NCI-H748 treated with DMSO at 0.1 percent for 48 hours (cell line): ENCODE measurements around the gene GDF10.

Experiments used
- DNase-seq: peaks from one replicate; lab custom pipeline; 2025; lab: John Stamatoyannopoulos, UW

GDF10 gene

GRCh38 chr10:47294057-47294456 is 5.9 kb upstream of the GDF10 start:
- no peak for DNase-seq

- no peak for DNase-seq
Observed at GRCh38 chr10:47294501-47294900, 5.5 kb upstream of the GDF10 start.

- no peak for DNase-seq
Observed at GRCh38 chr10:47295411-47295810, 4.6 kb upstream of the GDF10 start.

- no peak for DNase-seq
Observed at GRCh38 chr10:47296156-47296894, 3.7 kb upstream of the GDF10 start.

GRCh38 chr10:47296941-47297340 is 3.1 kb upstream of the GDF10 start:
- no peak for DNase-seq

- no peak for DNase-seq
Observed at GRCh38 chr10:47297866-47298540, 2.0 kb upstream of the GDF10 start.

GRCh38 chr10:47298715-47299114 is 1.3 kb upstream of the GDF10 start:
- DNase-seq = no peak

GRCh38 chr10:47300429-47300931 is 483 bp downstream of the GDF10 start:
- no peak for DNase-seq

- no peak for DNase-seq
Observed at GRCh38 chr10:47301833-47302232, 1.8 kb downstream of the GDF10 start.

- DNase-seq = no peak
Observed at GRCh38 chr10:47303105-47303504, 3.1 kb downstream of the GDF10 start.

GRCh38 chr10:47303866-47304265 is 3.9 kb downstream of the GDF10 start:
- DNase-seq = no peak

- no peak for DNase-seq
Observed at GRCh38 chr10:47305566-47305965, 5.6 kb downstream of the GDF10 start.

- DNase-seq = no peak
Observed at GRCh38 chr10:47306387-47307210, 6.6 kb downstream of the GDF10 start.

- DNase-seq = no peak
Observed at GRCh38 chr10:47307381-47307780, 7.4 kb downstream of the GDF10 start.

- no peak for DNase-seq
Observed at GRCh38 chr10:47308775-47309174, 8.8 kb downstream of the GDF10 start.

GRCh38 chr10:47309408-47310089 is 9.6 kb downstream of the GDF10 start:
- DNase-seq = no peak

GRCh38 chr10:47310090-47310505 is 10.1 kb downstream of the GDF10 start:
- no peak for DNase-seq

- DNase-seq = no peak
Observed at GRCh38 chr10:47311193-47311931, 11.4 kb downstream of the GDF10 start.

GRCh38 chr10:47311932-47312662 is 12.1 kb downstream of the GDF10 start:
- DNase-seq = peak; percentile 9

- no peak for DNase-seq
Observed at GRCh38 chr10:47312663-47312995, 12.6 kb downstream of the GDF10 start.
